DMS 273 (cell line): ENCODE data around the gene ZNF487.
"Not testable (repeated sequence)": the region's sequence is repeated elsewhere in the genome, so short reads cannot be mapped to it uniquely, and the experiment has no call there.

Experiments
- DNase-seq: peaks from one replicate; lab custom pipeline; 2025; ENCODE audit not compliant: unreplicated experiment; lab: John Stamatoyannopoulos, UW

The ZNF487 gene

DNA sequence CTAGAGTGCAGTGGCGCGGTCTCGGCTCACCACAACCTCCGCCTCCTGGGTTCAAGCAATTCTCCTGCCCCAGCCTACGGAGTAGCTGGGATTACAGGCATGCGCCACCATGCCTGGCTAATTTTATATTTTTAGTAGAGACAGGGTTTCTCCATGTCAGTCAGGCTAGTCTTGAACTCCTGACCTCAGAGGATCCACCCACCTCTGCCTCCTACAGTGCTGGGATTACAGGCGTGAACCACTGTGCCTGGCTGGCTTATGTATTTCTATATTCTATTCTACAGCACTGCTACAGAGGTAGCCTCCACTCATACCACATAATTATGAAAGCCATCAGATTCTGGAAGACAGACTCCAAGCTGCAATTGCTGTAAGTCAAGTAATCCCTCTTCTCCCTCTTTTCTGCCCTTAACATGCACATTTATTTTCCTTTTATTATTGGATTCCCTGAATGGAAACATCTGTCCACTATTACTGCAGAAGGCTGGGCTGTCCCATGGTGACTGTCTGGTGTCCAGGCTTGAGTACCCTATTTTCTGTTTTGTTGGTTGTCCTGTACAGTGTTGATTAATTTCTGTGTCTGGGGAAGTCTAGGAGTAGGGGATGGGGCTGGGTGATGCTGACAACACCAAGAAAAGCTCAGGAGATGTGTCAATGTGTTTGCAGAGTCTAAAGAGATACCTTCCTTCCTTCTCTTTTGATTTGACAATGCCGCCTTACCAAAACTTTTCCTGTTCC lies 5.8 kb upstream of the ZNF487 start:
- no peak for DNase-seq

DNA sequence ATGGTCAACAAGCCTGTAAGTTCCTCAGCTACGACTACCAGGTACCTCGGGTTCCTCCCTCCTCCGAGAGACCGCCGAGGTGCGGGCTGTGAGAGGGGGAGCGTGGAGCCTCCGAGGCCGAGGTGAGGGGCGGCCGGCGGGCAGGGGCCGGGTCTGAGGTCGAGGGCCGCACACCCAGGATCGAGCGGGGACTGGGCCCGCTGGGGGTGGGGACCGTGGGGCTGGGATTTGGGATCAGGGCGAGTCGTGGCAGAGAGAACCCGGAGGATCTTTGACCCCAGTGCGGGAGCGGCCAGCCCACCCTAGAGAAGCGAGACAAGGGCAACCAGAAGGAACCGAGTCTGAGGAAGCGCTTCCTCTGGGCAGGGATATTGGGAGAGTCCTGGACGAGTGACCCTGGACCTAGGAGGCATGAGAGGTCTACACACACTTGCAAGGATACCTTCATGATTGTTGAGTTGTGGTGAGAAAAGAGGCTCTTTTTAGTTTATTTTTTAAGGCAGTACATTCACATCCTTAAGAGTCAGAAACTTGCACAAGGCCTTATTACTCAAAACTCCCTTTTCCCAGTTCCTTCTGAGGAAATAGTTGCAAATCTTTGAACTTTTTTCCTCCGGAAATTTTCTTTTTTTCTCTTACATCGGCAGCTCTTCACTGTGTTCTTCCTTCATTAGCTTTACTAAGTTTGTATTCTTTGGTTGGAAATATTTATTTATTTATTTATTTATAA lies 395 bp downstream of the ZNF487 start:
- no peak for DNase-seq

DNA sequence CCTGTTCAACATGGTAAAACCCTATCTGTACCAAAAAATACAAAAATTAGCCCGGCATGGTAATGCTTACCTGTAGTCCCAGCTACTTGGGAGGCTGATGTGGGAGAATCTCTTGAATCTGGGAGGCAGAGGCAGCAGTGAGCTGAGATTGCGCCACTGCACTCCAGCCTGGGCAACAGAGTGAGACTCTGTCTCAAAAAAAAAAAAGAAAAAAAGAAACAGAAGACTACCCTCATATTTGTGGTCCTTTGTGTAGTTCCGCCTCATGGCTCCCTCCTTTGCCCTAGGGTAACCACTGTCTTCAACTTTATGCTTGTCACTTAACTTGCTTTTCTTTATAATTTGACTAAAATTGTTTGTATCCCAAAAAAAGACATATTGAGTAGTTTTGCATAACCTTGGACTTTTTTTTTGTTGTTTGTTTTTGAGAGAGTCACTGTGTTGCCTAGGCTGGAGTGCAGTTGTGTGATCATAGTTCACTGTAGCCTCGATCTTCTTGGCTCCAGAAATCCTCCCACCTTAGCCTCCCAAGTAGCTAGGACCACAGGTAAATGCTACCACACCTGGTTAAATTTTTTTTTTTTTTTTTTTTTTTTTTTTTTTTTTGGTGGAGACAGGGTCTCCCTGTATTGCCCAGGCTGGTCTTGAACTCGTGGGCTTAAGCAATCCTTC lies 3.7 kb downstream of the ZNF487 start:
- DNase-seq: no peak

DNA sequence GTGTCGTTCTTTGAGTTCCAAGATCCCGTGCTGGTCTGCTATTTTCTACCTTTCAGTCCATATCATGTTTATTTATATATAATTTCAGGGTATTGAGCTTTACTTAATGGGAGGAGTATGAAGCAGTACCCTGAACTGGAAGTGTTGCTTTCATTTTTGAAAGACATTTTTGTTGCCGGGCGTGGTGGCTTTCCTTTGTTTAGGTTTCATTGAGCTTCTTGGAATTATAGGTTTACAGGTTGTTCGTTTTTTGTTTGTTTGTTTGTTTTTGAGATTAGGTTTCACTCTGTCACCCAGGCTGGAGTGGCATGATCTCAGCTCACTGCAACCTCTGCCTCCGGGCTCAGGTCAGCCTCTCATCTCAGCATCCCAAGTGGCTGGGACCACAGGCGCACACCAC lies 7.4 kb downstream of the ZNF487 start:
- DNase-seq: no peak

DNA sequence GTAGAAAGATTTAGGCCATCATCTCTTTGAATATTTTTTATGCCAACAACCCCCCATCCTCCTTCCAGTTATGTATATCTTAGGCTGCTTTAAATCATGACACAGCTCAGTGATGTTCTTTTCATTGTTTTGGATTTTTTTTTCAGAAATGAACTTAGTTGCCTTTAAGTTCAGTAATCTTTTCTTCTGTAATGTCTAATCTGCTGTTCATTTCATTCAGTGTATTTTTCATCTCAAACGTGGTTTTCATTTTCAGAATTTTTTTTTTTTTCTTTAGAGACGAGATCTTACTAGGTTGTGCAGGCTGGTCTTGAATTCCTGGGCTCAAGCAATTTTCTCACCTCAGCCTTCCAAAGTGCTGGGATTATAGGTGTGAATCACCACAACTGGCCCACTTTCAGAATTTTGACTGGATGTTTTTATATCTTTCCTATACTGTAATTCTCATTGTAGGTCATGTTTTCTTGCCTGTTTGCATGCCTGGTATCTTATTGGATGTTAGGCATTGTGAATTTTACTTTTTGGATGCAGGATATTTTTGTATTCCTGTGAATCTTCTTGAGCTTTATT lies 8.1 kb downstream of the ZNF487 start:
- DNase-seq: no peak

DNA sequence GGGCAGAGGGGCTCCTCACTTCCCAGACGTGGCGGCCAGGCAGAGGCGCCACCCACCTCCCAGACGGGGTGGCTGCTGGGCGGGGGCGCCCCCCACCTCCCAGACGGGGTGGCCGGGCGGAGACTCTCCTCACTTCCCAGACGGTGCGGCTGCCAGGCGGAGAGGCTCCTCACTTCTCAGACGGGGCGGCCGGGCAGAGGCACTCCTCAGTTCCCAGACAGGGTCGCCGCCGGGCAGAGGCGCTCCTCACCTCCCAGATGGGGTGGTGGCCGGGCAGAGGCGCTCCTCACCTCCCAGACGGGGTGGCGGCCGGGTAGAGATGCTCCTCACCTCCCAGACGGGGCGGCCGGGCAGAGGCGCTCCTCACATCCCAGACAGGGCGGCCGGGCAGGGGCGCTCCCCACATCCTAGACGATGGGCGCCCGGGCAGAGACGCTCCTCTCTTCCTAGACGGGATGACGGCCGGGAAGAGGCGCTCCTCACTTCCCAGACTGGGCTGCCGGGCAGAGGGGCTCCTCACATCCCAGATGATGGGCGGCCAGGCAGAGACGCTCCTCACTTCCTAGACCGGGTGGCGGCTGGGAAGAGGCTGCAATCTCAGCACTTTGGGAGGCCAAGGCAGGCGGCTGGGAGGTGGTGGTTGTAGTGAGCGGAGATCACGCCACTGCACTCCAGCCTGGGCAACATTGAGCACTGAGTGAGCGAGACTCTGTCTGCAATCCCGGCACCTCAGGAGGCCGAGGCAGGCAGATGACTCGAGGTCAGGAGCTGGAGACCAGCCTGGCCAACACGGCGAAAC lies 9.5 kb downstream of the ZNF487 start:
- not testable (repeated sequence) for DNase-seq

DNA sequence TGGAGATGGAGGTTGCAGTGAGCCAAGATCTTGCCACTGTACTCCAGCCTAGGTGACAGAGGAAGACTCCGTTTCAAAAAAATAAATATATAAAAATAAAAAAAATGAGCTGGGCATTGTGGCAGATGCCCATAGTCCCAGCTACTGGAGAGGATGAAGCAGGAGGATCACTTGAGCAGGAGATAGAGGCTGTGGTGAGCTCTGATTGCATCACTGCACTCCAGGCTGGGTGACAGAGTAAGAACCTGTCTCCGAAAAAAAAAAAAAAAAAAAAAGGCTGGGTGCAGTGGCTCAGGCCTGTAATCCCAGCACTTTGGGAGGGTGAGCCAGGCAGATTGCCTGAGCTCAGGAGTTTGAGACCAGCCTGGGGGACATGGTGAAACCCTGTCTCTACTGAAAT lies 11.8 kb downstream of the ZNF487 start:
- no peak for DNase-seq

DNA sequence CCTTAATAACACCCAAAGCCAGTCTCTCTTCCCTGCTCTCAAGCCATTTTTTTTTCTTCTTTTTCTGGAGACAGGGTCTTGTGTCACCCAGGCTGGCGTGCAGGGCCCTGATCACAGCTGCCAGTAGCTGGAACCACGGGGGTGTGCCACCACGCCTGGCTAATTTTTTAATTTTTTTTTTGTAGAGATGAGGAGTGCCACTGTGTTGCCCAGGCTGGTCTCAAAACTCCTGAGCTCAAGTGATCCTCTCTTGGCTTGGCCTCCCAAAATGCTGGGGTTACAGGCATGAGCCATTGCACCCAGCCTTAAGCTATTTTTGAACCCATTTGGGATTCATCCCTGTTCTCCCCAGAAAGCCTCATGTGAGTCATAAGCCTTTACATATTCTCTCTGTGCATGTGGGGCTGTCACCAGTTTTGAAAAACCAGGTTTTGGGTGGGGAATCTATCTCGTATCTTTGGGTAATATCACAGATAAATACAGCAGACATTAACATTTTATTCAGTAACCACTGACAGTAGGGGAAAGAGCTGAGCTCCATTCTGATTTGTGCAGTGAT lies 15.5 kb downstream of the ZNF487 start:
- no peak for DNase-seq

DNA sequence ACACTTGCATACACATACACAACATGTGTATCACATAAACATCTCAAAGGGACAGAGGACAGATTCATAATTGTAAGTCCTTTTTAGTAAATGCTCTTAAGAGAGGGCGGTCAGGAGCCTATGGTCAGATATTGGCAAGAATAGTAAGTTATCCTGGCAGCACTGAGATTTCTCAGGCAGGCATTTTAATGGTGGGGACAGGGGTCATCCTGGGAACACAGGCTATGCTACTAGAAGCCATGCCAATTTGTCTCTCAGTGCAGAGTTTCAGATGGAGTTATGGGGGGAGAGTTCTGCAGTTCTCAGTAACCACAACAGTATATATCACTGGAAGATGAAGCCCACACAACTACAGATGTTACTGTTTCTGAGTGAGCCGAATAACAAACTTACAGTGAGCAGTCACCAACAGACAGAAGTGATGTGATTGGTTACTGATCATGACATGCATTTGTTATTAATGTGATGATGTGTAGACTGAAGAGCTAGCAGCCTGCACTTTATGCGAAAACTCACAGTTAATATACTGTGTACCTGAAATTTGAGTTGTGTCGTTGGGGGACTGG lies 16.4 kb downstream of the ZNF487 start:
- no peak for DNase-seq

DNA sequence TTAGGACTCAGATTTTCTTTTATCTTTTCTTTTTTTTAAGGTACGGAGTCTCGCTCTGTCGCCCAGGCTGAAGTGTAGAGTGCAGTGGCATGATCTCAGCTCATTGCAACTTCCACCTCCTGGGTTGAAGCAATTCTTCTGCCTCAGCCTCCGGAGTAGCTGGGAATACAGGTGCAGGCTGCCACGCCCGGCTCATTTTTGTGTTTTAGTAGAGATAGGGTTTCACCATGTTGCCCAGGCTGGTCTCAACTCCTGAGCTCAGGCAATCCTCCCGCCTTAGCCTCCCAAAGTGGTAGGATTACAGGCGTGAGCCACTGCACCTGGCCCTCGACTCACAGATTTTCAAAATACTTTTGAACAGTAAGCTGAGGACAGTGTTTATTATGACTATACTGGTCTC lies 17.1 kb downstream of the ZNF487 start:
- DNase-seq: not testable (repeated sequence)

DNA sequence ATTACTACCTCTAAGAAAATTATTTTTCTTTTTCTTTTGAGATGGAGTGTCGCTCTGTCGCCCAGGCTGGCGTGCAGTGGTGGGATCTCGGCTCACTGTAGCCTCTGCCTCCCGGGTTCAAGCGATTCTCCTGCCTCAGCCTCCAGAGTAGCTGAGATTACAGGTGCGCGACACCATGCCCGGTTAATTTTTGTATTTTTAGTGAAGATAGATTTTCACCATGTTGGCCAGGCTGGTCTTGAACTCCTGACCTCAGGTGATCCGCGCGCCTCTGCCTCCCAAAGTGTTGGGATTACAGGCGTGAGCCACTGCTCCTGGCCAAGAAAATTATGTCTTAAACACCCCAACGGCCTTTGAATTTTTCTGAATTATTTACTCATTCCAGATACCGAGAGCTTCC lies 19.6 kb downstream of the ZNF487 start:
- DNase-seq: not testable (repeated sequence)

DNA sequence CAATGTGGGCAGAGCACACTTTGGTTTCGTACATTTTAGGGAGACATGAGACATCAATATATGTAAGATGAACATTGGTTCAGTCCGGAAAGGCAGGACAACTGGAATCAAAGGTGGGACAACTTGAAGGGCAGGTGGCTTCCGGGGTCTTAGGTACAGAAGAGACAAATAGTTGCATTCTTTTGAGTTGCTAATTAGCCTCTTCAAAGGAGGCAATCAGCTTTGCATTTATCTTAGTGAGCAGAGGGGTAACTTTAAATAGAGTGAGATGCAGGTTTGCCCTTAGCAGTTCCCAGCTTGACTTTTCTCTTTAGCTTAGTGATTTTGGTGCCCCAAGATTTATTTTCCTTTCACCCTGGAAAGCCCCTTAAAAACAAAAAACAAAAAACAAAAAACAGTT lies 21.3 kb downstream of the ZNF487 start:
- no peak for DNase-seq

DNA sequence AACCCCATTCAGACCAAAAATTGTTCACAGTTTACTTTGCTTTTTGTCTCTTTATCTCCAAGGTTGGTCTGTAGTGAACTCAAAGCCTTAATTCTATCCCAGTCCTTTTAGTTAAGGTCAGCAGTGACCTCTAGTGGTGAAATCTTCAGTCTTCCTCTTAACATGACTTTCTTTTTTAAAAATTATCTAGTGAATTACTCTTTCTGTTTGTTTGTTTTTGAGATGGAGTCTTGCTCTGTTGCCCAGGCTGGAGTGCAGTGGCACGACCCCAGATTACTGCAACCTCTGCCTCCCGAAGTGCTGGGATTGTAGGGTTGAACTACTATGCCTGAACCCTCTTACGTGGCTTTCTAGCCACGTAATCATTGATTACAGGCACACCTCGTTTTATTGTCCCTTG lies 25.0 kb downstream of the ZNF487 start:
- peak; percentile 84 for DNase-seq

DNA sequence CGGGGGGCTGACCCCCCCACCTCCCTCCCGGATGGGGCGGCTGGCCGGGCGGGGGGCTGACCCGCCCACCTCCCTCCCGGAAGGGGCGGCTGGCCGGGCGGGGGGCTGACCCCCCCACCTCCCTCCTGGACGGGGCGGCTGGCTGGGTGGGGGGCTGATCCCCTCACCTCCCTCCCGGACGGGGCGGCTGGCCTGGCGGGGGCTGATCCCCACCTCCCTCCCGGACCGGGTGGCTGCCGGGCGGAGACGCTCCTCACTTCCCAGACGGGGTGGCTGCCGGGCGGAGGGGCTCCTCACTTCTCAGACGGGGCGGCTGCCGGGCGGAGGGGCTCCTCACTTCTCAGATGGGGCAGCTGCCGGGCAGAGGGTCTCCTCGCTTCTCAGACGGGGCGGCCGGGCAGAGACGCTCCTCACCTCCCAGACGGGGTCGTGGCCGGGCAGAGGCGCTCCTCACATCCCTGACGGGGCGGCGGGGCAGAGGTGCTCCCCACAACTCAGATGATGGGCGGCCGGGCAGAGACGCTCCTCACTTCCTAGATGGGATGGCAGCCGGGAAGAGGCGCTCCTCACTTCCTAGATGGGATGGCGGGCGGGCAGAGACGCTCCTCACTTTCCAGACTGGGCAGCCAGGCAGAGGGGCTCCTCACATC lies 28.3 kb downstream of the ZNF487 start:
- not testable (repeated sequence) for DNase-seq

DNA sequence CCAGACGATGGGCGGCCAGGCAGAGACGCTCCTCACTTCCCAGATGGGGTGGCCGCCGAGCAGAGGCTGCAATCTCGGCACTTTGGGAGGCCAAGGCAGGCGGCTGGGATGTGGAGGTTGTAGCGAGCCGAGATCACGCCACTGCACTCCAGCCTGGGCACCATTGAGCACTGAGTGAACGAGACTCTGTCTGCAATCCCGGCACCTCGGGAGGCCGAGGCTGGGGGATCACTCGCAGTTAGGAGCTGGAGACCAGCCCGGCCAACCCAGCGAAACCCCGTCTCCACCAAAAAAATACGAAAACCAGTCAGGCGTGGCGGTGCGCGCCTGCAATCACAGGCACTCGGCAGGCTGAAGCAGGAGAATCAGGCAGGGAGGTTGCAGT lies 28.8 kb downstream of the ZNF487 start:
- DNase-seq: not testable (repeated sequence)

DNA sequence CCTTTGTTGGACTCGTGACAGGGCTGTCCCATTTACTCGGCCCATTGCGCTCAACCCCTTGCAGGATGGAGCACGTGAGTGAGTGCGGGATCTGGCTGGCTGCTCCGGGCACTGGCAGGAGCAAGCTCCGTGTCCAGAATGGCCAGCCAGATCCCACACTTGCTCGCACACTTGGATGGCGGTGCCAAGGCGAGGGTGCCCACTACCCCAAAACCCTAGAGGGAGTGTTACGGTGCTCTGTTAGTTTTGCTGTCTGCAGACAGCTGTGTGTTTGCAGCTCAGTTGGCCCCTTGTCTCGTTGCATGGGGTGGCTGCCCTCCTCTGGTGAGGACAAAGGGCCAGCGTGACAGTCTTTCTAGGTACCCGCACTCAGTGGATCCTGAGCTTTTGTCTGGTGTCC lies 34.2 kb downstream of the ZNF487 start:
- no peak for DNase-seq

DNA sequence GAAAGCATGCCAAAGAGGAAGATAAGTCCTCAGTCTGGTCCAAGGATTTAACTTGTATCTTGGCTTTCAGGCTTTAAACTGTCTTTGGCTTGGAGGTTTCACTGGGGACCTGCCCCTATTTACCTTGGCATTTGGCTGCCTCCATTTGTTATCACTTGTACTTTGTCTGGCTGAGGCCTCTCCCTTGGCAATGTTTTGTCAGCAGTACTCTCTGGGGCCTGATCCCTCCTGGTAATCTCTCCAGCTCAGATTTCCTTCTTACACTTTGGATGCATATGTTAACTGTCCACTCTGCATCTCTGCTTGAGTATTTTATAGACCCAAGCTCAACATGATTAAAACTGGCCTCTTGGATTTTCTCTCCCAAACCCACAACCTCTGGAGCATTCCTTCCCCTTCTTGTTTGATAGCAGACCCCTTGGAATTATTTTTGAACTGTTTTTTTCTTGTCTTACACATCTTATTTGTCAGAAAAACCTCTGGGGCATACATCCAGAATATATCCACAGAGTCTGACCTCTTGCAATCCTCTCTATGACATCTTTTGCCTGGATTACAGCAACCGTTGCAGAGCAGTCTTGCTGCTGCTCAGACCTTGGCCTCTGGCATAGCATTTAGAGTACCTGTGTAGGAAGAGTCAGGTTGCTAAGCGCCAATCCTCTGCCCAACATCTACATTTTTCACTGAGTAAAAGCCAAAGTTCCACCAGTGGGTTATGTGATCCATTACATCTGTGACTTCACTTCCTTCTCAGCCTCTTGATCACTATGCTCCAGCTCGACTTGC lies 35.2 kb downstream of the ZNF487 start:
- no peak for DNase-seq

DNA sequence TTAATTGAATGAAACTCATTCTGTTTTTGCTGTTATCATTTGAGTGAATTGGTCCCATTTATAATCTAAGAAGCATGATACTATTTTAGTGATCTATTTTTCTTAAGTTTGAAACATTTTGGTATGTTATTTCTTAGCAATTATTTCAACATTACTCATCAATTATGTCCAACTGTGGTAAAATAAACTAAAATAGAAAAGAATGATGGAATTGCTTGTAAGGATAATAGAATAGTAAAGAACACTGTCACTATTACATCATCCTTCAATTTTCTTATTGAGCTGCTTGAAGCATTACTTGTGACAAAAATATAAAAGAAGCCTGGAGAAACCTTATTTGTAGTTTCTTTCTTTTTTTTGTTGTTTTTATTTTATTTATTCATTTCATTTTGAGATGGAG lies 42.4 kb downstream of the ZNF487 start:
- no peak for DNase-seq
